ENCODE data around the gene KRT26.

DNA sequence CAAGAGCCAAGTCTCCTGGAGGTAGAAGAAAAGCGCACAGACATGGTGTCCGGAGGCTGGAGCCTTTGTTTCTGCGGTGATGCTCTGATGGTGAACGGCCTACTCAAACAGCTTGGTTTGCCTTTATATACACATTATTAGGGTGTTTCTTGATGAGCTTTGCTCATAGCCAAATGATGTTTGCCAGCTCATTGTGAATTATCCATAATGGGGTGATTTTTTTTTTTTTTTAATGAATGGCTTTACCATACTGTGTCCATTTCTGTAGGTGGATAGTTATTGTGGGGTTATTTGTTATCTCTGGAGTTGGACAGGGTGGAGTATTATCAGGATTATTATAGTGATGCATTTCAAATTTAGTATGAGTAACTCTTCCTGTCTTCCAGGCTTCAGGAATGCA lies 10.4 kb upstream of the KRT26 start, which contains the start of gene KRT27:
- no peak for TF ChIP-seq POLR2A (IDR thresholded peaks at IDR 0.05; ENCODE audit: low read depth, low read length)
- TF ChIP-seq POLR2AphosphoS5 (IDR thresholded peaks at IDR 0.05; ENCODE audit: low read depth, low read length), result no peak
